ENCODE measurements around the gene SMCO4. TPM values are rescaled to one million over a fixed set of nuclear protein-coding genes. Genes with fewer than 3 reads are reported as not detected.
"Not testable (repeated sequence)": the region's sequence is repeated elsewhere in the genome, so short reads cannot be mapped to it uniquely, and the experiment has no call there.

The SMCO4 gene
- total RNA-seq, 1 experiment from 2014 or later: 9.3 TPM

- CTCF ChIA-PET: no interaction called here
- intact Hi-C loops (cut with micrococcal nuclease; ENCODE audit: unreplicated experiment): no loop called here
- H3K9me3 ChIP-seq (ENCODE audit: low read depth, low read length, poor library complexity, severe bottlenecking): no peaks in the 10 kb centered on the region
- no peak for TF ChIP-seq EZH2 (IDR thresholded peaks at IDR 0.05; ENCODE audit: borderline replicate concordance, low read depth, low read length, poor library complexity, severe bottlenecking)
- no peak for TF ChIP-seq CTCF (conservative IDR thresholded peaks at IDR 0.05; ENCODE audit: low read depth, low read length)
- DNase-seq (ENCODE audit: low spot score): no peak
- no peaks in the 10 kb centered on the region for H3K27me3 ChIP-seq (replicated peaks; ENCODE audit: insufficient read depth, low read depth, low read length, poor library complexity)
- POLR2A ChIA-PET (ENCODE audit: low non-redundant PET): no interaction called here
- no TSS peak for BruUV-seq (replicated peaks)
- H3K4me3 ChIP-seq (ENCODE audit: low read depth, low read length, poor library complexity, severe bottlenecking): no peak overlapping the region
- no peak overlapping the region for H3K27ac ChIP-seq (ENCODE audit: low read depth, low read length, poor library complexity, severe bottlenecking)
- H3K4me1 ChIP-seq (ENCODE audit: insufficient read depth, low read length, poor library complexity, severe bottlenecking): no peaks in the 10 kb centered on the region
- H3K36me3 ChIP-seq (ENCODE audit: insufficient read depth, low read length, poor library complexity, severe bottlenecking): no peaks in the 10 kb centered on the region
Observed at GRCh38 chr11:93589347-93589746, 46.2 kb upstream of the SMCO4 start.

DNA sequence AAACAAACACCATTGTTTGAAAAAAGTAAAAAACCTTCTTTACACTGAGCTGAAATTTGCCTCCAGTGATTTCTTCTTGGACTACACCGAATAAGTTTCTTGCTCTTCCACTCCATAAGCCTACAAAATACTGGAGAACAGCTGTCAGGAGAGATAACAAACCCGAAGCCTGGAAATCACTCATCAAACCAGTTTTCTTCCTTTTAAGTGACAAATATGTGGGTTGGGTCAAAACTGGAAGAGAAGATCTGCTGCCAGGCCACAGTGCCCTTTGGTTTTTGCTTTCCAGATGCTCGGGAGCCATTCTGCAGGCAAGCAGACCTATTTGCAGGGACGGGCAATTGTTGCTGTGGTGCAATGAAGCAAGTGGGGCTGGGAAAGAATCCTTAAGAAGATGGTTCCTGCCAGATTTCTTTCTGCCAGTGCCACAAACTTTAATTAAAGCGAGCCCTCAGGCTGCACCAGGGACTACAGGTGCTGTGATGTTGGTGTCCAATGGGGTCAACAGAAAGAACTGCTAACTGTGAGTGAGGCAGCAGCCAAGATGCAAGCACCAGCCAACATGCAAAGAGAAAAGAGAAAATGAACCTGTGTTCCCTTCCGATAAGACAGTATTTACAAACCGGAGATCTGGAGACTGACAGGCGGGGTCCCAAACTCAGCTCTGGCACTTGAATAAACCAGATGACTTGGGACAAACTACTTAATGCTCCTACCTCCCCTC is 44.8 kb upstream of the SMCO4 start:
- BruUV-seq (replicated peaks): no TSS peak
- no peak for DNase-seq (ENCODE audit: low spot score)
- H3K27ac ChIP-seq (ENCODE audit: low read depth, low read length, poor library complexity, severe bottlenecking): no peak overlapping the region
- intact Hi-C loops (cut with micrococcal nuclease; ENCODE audit: unreplicated experiment): no loop called here
- TF ChIP-seq EZH2 (IDR thresholded peaks at IDR 0.05; ENCODE audit: borderline replicate concordance, low read depth, low read length, poor library complexity, severe bottlenecking) (no peak), CTCF (conservative IDR thresholded peaks at IDR 0.05; ENCODE audit: low read depth, low read length) (no peak)
- H3K9me3 ChIP-seq (ENCODE audit: low read depth, low read length, poor library complexity, severe bottlenecking): no peaks in the 10 kb centered on the region
- no peaks in the 10 kb centered on the region for H3K4me1 ChIP-seq (ENCODE audit: insufficient read depth, low read length, poor library complexity, severe bottlenecking)
- H3K27me3 ChIP-seq (replicated peaks; ENCODE audit: insufficient read depth, low read depth, low read length, poor library complexity): no peaks in the 10 kb centered on the region
- H3K36me3 ChIP-seq (ENCODE audit: insufficient read depth, low read length, poor library complexity, severe bottlenecking): no peaks in the 10 kb centered on the region
- ChIA-PET POLR2A (ENCODE audit: low non-redundant PET) (no interaction called here), CTCF (no interaction called here)
- no peak overlapping the region for H3K4me3 ChIP-seq (ENCODE audit: low read depth, low read length, poor library complexity, severe bottlenecking)

GRCh38 chr11:93587425-93587824 is 44.2 kb upstream of the SMCO4 start:
- H3K9me3 ChIP-seq (ENCODE audit: low read depth, low read length, poor library complexity, severe bottlenecking); DNase-seq (ENCODE audit: low spot score); H3K4me1 ChIP-seq (ENCODE audit: insufficient read depth, low read length, poor library complexity, severe bottlenecking); intact Hi-C loops (cut with micrococcal nuclease; ENCODE audit: unreplicated experiment); CTCF ChIA-PET; H3K4me3 ChIP-seq (ENCODE audit: low read depth, low read length, poor library complexity, severe bottlenecking); H3K27me3 ChIP-seq (replicated peaks; ENCODE audit: insufficient read depth, low read depth, low read length, poor library complexity); H3K36me3 ChIP-seq (ENCODE audit: insufficient read depth, low read length, poor library complexity, severe bottlenecking); BruUV-seq (replicated peaks); H3K27ac ChIP-seq (ENCODE audit: low read depth, low read length, poor library complexity, severe bottlenecking): not testable (repeated sequence)
- POLR2A ChIA-PET (ENCODE audit: low non-redundant PET): interaction anchor here (0.6 kb wide), 1 partner anchor 13 kb away, joined by 3 read pairs; no protein-coding TSS in a partner anchor

GRCh38 chr11:93585758-93586157 is 42.6 kb upstream of the SMCO4 start:
- BruUV-seq (replicated peaks): no TSS peak
- Histone ChIP-seq H3K9me3 (ENCODE audit: low read depth, low read length, poor library complexity, severe bottlenecking) (no peaks in the 10 kb centered on the region), H3K4me1 (ENCODE audit: insufficient read depth, low read length, poor library complexity, severe bottlenecking) (no peaks in the 10 kb centered on the region), H3K4me3 (ENCODE audit: low read depth, low read length, poor library complexity, severe bottlenecking) (no peak overlapping the region), H3K27ac (ENCODE audit: low read depth, low read length, poor library complexity, severe bottlenecking) (no peak overlapping the region), H3K27me3 (replicated peaks; ENCODE audit: insufficient read depth, low read depth, low read length, poor library complexity) (no peaks in the 10 kb centered on the region), H3K36me3 (ENCODE audit: insufficient read depth, low read length, poor library complexity, severe bottlenecking) (no peaks in the 10 kb centered on the region)
- no peak for TF ChIP-seq CTCF (conservative IDR thresholded peaks at IDR 0.05; ENCODE audit: low read depth, low read length)
- TF ChIP-seq EZH2 (IDR thresholded peaks at IDR 0.05; ENCODE audit: borderline replicate concordance, low read depth, low read length, poor library complexity, severe bottlenecking): no peak
- intact Hi-C loops (cut with micrococcal nuclease; ENCODE audit: unreplicated experiment): no loop called here
- POLR2A ChIA-PET (ENCODE audit: low non-redundant PET): no interaction called here
- no peak for DNase-seq (ENCODE audit: low spot score)
- CTCF ChIA-PET: no interaction called here
